K562 (cell line): ENCODE results near the gene SNX9. TPM values are rescaled to one million over a fixed set of nuclear protein-coding genes. Genes with fewer than 3 reads are reported as not detected.
"Not testable (repeated sequence)": the region's sequence is repeated elsewhere in the genome, so short reads cannot be mapped to it uniquely, and the experiment has no call there.

ENCODE experiments used
- ATAC-seq: fragments of 200-7000 bp; cut with Tn5 transposase; 3 replicates; pipeline ENCODE4 v1.9.1; 2020; ENCODE audit warnings: moderate library complexity
- BruUV-seq: library from RNA; stranded (reverse); fragments of 400-500 nt; replicated peaks from 2 replicates; lab custom pipeline; 2021; lab: Mats Ljungman, UMichigan
- CTCF ChIA-PET: fragments of 300-600 bp; formaldehyde crosslinking; extraction: SDS; loops from one replicate; lab custom pipeline; 2021; ENCODE audit warnings: low intra/inter-chr PET ratio; lab: Yijun Ruan, JAX
- POLR2A ChIA-PET: fragments of 300-600, 350-650 bp; sonication (Branson Sonifier 250); formaldehyde crosslinking; extraction: SDS; loops from one replicate; lab custom pipeline; 2021; ENCODE audit warnings: antibody characterized with exemption, inconsistent platforms; lab: Yijun Ruan, JAX
- DNase-seq, 4 experiments: peaks; one replicate each; pipeline versions ENCODE4 v3.0.0 to v3.0.0-alpha.2; 2011 to 2018; ENCODE audit warnings: low spot score in 3 of 4, mixed read lengths in 3 of 4; ENCODE audit errors: extremely low read depth in 1 of 4
- FAIRE-seq: peaks from 2 replicates; lab custom pipeline; 2011; peaks lifted over from hg19 to GRCh38; lab: Jason Lieb, UNC
- H2AFZ ChIP-seq: 2 replicates; pipeline ENCODE4 v1.6.0; 2011; ENCODE audit warnings: low read depth, low read length, control low read depth, inconsistent platforms
- H3K27ac ChIP-seq: fragments of 200-600 bp; 3 replicates; pipeline ENCODE4 v1.8.0; 2011; ENCODE audit warnings: low read depth, mild to moderate bottlenecking, control low read depth, inconsistent platforms, low read length, moderate library complexity, mixed read lengths; ENCODE audit errors: extremely low read depth
- H3K27me3 ChIP-seq, 2 experiments: fragments of 300-600 bp in 1 of 2; 2 replicates in 1 of 2; 3 replicates in 1 of 2; pipeline versions ENCODE4 v1.6.0 to v1.8.0; 2011; ENCODE audit warnings: inconsistent platforms in 2 of 2, low read length in 2 of 2, mild to moderate bottlenecking in 1 of 2, mixed read lengths in 1 of 2, moderate library complexity in 1 of 2; ENCODE audit not compliant: control insufficient read depth in 2 of 2, insufficient read depth in 2 of 2
- H3K36me3 ChIP-seq: fragments of 300-600 bp; 3 replicates; pipeline ENCODE4 v1.8.0; 2011; ENCODE audit warnings: mild to moderate bottlenecking, low read length, inconsistent platforms; ENCODE audit not compliant: control insufficient read depth, insufficient read depth
- H3K4me1 ChIP-seq, 2 experiments: fragments of 200-600 bp in 1 of 2; replicated peaks in 1 of 2; 2 replicates in 1 of 2; 3 replicates in 1 of 2; pipeline versions ENCODE4 v1.5.1 to v1.8.0; 2011; ENCODE audit warnings: inconsistent platforms in 2 of 2, low read length in 2 of 2, mild to moderate bottlenecking in 1 of 2, mixed read lengths in 1 of 2, moderate library complexity in 1 of 2; ENCODE audit not compliant: control insufficient read depth in 2 of 2, insufficient read depth in 2 of 2
- H3K4me2 ChIP-seq: 2 replicates; pipeline ENCODE4 v1.6.1; 2011; ENCODE audit warnings: low read length, control low read depth, inconsistent platforms, mixed read lengths; ENCODE audit not compliant: insufficient read depth
- H3K4me3 ChIP-seq: fragments of 200-600 bp; sonication (generic), shearing (Covaris generic); 2 replicates; pipeline ENCODE4 v1.5.1; 2016; ENCODE audit warnings: control low read depth, inconsistent platforms
- H3K79me2 ChIP-seq: fragments of 200-600 bp; 3 replicates; pipeline ENCODE4 v1.8.0; 2011; ENCODE audit warnings: low read length, inconsistent platforms; ENCODE audit not compliant: control insufficient read depth, insufficient read depth
- H3K9ac ChIP-seq, 2 experiments: 2 replicates each; pipeline versions ENCODE4 v1.6.0 to v1.6.1; 2011; ENCODE audit warnings: low read depth in 2 of 2, low read length in 2 of 2, control low read depth in 1 of 2, inconsistent platforms in 1 of 2, mild to moderate bottlenecking in 1 of 2, mixed read lengths in 1 of 2; ENCODE audit not compliant: insufficient read depth in 1 of 2
- H3K9me1 ChIP-seq: one replicate; pipeline ENCODE4 v1.6.0; 2011; ENCODE audit warnings: inconsistent platforms, mild to moderate bottlenecking, low read length, moderate library complexity; ENCODE audit not compliant: control insufficient read depth, insufficient read depth
- H3K9me3 ChIP-seq: replicated peaks from 2 replicates; pipeline ENCODE4 v1.5.1; 2011; ENCODE audit warnings: low read depth, low read length, inconsistent platforms; ENCODE audit not compliant: control insufficient read depth, insufficient read depth
- H4K20me1 ChIP-seq: replicated peaks from 2 replicates; pipeline ENCODE4 v1.6.1; 2011; ENCODE audit warnings: low read length, inconsistent platforms, mixed read lengths; ENCODE audit not compliant: control insufficient read depth, insufficient read depth
- ADNP ChIP-seq: fragments of 200-800 bp; sonication (Bioruptor generic); IDR thresholded peaks from 2 replicates; pipeline ENCODE4 v1.6.1; 2016; ENCODE audit warnings: missing genetic modification characterization, missing compliant biosample characterization
- ARID1B ChIP-seq: fragments of 450-650 bp; IDR thresholded peaks from 2 replicates; pipeline ENCODE4 v1.6.1; 2016; ENCODE audit warnings: antibody characterized with exemption, mild to moderate bottlenecking, inconsistent platforms
- CBX3 ChIP-seq, 2 experiments: IDR thresholded peaks; 1 replicate in 1 of 2; 2 replicates in 1 of 2; pipeline ENCODE4 v1.6.1; 2012; ENCODE audit warnings: inconsistent platforms in 2 of 2, low read length in 2 of 2, borderline replicate concordance in 1 of 2, control low read depth in 1 of 2
- CXXC5 ChIP-seq: fragments of 250-450 bp; sonication (Bioruptor Pico); IDR thresholded peaks from 2 replicates; pipeline ENCODE4 v1.8.0; 2022; ENCODE audit warnings: inconsistent platforms, mild to moderate bottlenecking, moderate library complexity
- DPF2 ChIP-seq: fragments of 450-650 bp; IDR thresholded peaks from 2 replicates; pipeline ENCODE4 v1.6.1; 2016
- NCOR1 ChIP-seq: fragments of 450-650 bp; IDR thresholded peaks from 2 replicates; pipeline ENCODE4 v1.6.1; 2016; ENCODE audit warnings: mild to moderate bottlenecking, moderate library complexity
- NKRF ChIP-seq: fragments of 450-650 bp; IDR thresholded peaks from 2 replicates; pipeline ENCODE4 v1.6.1; 2016; ENCODE audit warnings: borderline replicate concordance
- NR2C1 ChIP-seq, 2 experiments: fragments of 450-650 bp; IDR thresholded peaks; 2 replicates each; pipeline ENCODE4 v1.6.1; 2017; ENCODE audit warnings: mild to moderate bottlenecking in 2 of 2, antibody characterized with exemption in 1 of 2, inconsistent platforms in 1 of 2, missing compliant biosample characterization in 1 of 2, missing genetic modification characterization in 1 of 2
- SMAD4 ChIP-seq: fragments of 250-450 bp; sonication (Bioruptor Pico); conservative IDR thresholded peaks from 2 replicates; pipeline ENCODE4 v1.8.0; 2021; ENCODE audit warnings: inconsistent platforms, mild to moderate bottlenecking, moderate library complexity
- SMARCA4 ChIP-seq: fragments of 450-650 bp; IDR thresholded peaks from 2 replicates; pipeline ENCODE4 v1.6.1; 2016
- SMARCA5 ChIP-seq: fragments of 450-650 bp; IDR thresholded peaks from 2 replicates; pipeline ENCODE4 v1.6.1; 2016
- THRA ChIP-seq: fragments of 450-650 bp; IDR thresholded peaks from 2 replicates; pipeline ENCODE4 v1.6.1; 2017; ENCODE audit warnings: mild to moderate bottlenecking, moderate library complexity
- TRIM24 ChIP-seq, 2 experiments: fragments of 450-650 bp; IDR thresholded peaks; 2 replicates each; pipeline ENCODE4 v1.6.1; 2016
- TRIM28 ChIP-seq: fragments of 450-650 bp; IDR thresholded peaks from 2 replicates; pipeline ENCODE4 v1.6.1; 2017
- WGBS: fragments of 100-300 bp; shearing (Covaris generic); methylation state at CpG from one replicate; pipeline ENCODE4 v1.1.6; 2016; ENCODE audit warnings: low coverage, mixed read lengths; ENCODE audit not compliant: insufficient coverage; ENCODE audit errors: missing lambda C conversion rate; 5-methylcytosine and 5-hydroxymethylcytosine counted together
- in situ Hi-C: fragments of 300-500 bp; cut with MboI; formaldehyde crosslinking; loops from 4 replicates; pipeline ENCODE4 v1.15.0; 2018; ENCODE audit warnings: inconsistent platforms, mixed read lengths
- intact Hi-C: fragments of 100-400 bp; cut with micrococcal nuclease; formaldehyde crosslinking; loops from 2 replicates; pipeline ENCODE4 v1.14.2; 2022
- polyA plus RNA-seq, 8 experiments: library from polyadenylated mRNA; depleted of rRNA in 4 of 8; stranded (reverse) in 5 of 8; unstranded in 3 of 8; fragments of >200 nt; fragmentation: Nextera tagmentation in 2 of 8; fragmentation: Illumina TruSeq in 1 of 8; extraction: Ambion mirVana in 2 of 8; extraction: Trizol in 1 of 8; gene quantifications; 2 replicates each; pipeline versions ENCODE4 v1.2.1 to v1.2.3, GENCODE V29; 2011 to 2014; ENCODE audit warnings: inconsistent platforms in 1 of 8, missing spikeins in 1 of 8
- total RNA-seq, 7 experiments: library from RNA; depleted of rRNA in 6 of 7; stranded (reverse); fragments of >200 nt in 6 of 7; fragmentation: Illumina TruSeq in 2 of 7; extraction: Trizol in 2 of 7; gene quantifications; 2 replicates each; pipeline versions ENCODE4 v1.2.1 to v1.2.3, GENCODE V29; 2011 to 2021; ENCODE audit warnings: low replicate concordance in 1 of 7
- TF ChIP-seq, protein P1 (sequence below): sonication (generic); formaldehyde crosslinking; IDR thresholded peaks from 2 replicates; pipeline ENCODE4 v1.8.1; 2023; ENCODE audit warnings: mild to moderate bottlenecking, missing genetic modification reagents
- TF ChIP-seq, protein P2 (sequence below): fragments of 450-650 bp; IDR thresholded peaks from 2 replicates; pipeline ENCODE4 v1.6.1; 2016; ENCODE audit warnings: mild to moderate bottlenecking

The SNX9 gene
- total and polyA plus RNA-seq, 9 of the 15 experiments (the other 6 are each of a cell fraction or from before 2014, with no cell fraction given): 6.0 to 81.7 (median 57.1) TPM

- H4K20me1 ChIP-seq; H3K27me3 ChIP-seq; H2AFZ ChIP-seq; CTCF ChIA-PET; H3K4me3 ChIP-seq; H3K9me1 ChIP-seq; H3K36me3 ChIP-seq; H3K4me2 ChIP-seq; DNase-seq; intact Hi-C loops; in situ Hi-C loops; BruUV-seq; FAIRE-seq; POLR2A ChIA-PET; ATAC-seq; H3K9ac ChIP-seq; TF ChIP-seq NR2C1 (tag; IDR thresholded peaks at IDR 0.05): not testable (repeated sequence)
- Histone ChIP-seq H3K27ac (peak overlapping the region; percentile 18; the same call in 1 of the 3 replicates), H3K4me1 (peaks cover 18 to 34% of the 10 kb centered on the region in 2 experiments; a peak in 4 of 5 replicates), H3K9me3 (peaks cover 15% of the 10 kb centered on the region; the same call in 1 of the 2 replicates), H3K79me2 (peaks cover 100% of the 10 kb centered on the region)
- 39% methylated on average over 10 of the region's 10 CpGs for WGBS
- TF ChIP-seq, protein P1, sequence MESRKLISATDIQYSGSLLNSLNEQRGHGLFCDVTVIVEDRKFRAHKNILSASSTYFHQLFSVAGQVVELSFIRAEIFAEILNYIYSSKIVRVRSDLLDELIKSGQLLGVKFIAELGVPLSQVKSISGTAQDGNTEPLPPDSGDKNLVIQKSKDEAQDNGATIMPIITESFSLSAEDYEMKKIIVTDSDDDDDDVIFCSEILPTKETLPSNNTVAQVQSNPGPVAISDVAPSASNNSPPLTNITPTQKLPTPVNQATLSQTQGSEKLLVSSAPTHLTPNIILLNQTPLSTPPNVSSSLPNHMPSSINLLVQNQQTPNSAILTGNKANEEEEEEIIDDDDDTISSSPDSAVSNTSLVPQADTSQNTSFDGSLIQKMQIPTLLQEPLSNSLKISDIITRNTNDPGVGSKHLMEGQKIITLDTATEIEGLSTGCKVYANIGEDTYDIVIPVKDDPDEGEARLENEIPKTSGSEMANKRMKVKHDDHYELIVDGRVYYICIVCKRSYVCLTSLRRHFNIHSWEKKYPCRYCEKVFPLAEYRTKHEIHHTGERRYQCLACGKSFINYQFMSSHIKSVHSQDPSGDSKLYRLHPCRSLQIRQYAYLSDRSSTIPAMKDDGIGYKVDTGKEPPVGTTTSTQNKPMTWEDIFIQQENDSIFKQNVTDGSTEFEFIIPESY (CRISPR knock-in tag): peak; percentile 77; the same call in 1 of the 2 replicates
- TF ChIP-seq TRIM28: peak; percentile 72
- peak; percentile 58 for TF ChIP-seq SMARCA5
- 0 out of 3 replicates have a peak, but pooled peaks of 1 of the 2 experiments have one; percentile 18 for TF ChIP-seq CBX3 (IDR thresholded peaks at IDR 0.05; ENCODE audit: borderline replicate concordance in 1 of 2, low read length in 2 of 2)
- TF ChIP-seq TRIM24 (IDR thresholded peaks at IDR 0.05): peak; percentile 64 to 82; a peak in 3 of 4 replicates
- peak; percentile 52 for TF ChIP-seq ARID1B
- peak; percentile 66 for TF ChIP-seq THRA
- peak; percentile 24; the same call in 1 of the 2 replicates for TF ChIP-seq SMAD4 (CRISPR knock-in tag)
- 0 out of 2 replicates have a peak, but pooled peaks have one; percentile 24 for TF ChIP-seq CXXC5 (CRISPR knock-in tag)
- peak; percentile 36; the same call in 1 of the 2 replicates for TF ChIP-seq NR2C1 (IDR thresholded peaks at IDR 0.05)
- peak; percentile 29; the same call in 1 of the 2 replicates for TF ChIP-seq NCOR1
- peak; percentile 46; the same call in 1 of the 2 replicates for TF ChIP-seq DPF2
- TF ChIP-seq, protein P2, sequence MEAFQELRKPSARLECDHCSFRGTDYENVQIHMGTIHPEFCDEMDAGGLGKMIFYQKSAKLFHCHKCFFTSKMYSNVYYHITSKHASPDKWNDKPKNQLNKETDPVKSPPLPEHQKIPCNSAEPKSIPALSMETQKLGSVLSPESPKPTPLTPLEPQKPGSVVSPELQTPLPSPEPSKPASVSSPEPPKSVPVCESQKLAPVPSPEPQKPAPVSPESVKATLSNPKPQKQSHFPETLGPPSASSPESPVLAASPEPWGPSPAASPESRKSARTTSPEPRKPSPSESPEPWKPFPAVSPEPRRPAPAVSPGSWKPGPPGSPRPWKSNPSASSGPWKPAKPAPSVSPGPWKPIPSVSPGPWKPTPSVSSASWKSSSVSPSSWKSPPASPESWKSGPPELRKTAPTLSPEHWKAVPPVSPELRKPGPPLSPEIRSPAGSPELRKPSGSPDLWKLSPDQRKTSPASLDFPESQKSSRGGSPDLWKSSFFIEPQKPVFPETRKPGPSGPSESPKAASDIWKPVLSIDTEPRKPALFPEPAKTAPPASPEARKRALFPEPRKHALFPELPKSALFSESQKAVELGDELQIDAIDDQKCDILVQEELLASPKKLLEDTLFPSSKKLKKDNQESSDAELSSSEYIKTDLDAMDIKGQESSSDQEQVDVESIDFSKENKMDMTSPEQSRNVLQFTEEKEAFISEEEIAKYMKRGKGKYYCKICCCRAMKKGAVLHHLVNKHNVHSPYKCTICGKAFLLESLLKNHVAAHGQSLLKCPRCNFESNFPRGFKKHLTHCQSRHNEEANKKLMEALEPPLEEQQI: peak; percentile 61; the same call in 1 of the 2 replicates
- 0 out of 2 replicates have a peak, but pooled peaks have one; percentile 43 for TF ChIP-seq ADNP (tag)
- peak; percentile 55; the same call in 1 of the 2 replicates for TF ChIP-seq NKRF
- TF ChIP-seq SMARCA4: 0 out of 2 replicates have a peak, but pooled peaks have one; percentile 13
Observed at GRCh38 chr6:157855804-157856203, 32.8 kb downstream of the SNX9 start.
